Measurements from ENCODE around the gene C1QTNF3.
"Not testable (repeated sequence)": the region's sequence is repeated elsewhere in the genome, so short reads cannot be mapped to it uniquely, and the experiment has no call there.

- not testable (repeated sequence) for TF ChIP-seq CTCF, POLR2A (IDR thresholded peaks at IDR 0.05)
These were observed 46.8 kb upstream of the C1QTNF3 start for GRCh38 chr5:34089802-34090201.

All from esophagus squamous epithelium (tissue), 4 donors.